GM18870 (cell line): ENCODE results near the gene ABCC9.
"Not testable (repeated sequence)": the region's sequence is repeated elsewhere in the genome, so short reads cannot be mapped to it uniquely, and the experiment has no call there.

Source experiments
- ATAC-seq: cut with Tn5 transposase; IDR thresholded peaks from one replicate; pipeline ENCODE4 v1.9.1; 2021; ENCODE audit warnings: moderate library complexity; ENCODE audit not compliant: unreplicated experiment

The ABCC9 gene

DNA sequence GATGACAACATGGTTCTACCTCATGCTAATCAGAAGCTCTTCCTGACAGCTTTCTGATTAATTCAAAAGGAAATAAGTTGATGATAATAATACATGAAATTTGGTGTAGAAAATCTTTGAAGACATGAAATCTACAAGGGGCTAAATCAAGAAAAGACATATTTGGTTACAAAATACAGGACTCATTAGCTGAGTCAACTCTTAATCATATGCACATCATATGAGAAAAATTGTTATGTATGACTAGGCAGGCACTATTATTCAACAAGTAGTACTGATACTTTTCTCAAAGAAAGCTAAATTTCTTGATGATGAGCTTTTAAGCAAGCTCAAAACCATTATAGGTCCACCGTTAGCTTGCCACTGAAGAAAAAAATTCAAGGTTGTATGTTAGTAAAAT, 7.1 kb downstream of the ABCC9 start:
- ATAC-seq: no peak

DNA sequence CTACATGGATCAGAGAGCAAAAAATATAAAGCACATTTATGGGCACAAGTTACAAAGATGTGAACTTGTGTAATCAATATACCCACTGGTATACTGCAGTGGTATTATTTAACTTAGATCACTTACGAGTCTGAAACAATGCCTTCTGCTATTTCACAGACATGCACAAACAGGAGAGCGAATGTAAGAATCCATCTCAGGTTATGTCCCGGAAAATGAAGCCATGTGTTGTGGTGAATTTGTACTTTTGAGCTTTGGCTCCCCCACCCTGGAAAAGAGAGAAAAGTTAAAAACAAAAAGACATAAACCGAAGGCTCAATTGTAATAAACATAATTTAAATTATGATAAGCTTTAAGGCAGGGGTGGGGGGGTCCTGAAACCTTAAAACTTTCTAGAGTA, 7.6 kb downstream of the ABCC9 start:
- ATAC-seq: no peak

DNA sequence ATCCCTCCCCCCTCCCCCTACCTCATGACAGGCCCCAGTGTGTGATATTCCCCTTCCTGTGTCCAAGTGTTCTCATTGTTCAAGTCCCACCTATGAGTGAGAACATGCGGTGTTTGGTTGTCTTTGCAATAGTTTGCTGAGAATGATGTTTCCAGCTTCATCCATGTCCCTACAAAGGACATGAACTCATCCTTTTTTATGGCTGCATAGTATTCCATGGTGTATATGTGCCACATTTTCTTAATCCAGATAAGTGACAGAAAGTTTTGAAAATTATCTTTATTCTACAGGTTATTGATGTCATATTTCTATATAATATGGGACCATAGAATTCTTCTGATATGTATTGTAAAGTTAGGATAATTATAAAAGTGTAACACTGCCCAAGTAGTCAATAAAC, 11.3 kb downstream of the ABCC9 start:
- ATAC-seq: not testable (repeated sequence)

DNA sequence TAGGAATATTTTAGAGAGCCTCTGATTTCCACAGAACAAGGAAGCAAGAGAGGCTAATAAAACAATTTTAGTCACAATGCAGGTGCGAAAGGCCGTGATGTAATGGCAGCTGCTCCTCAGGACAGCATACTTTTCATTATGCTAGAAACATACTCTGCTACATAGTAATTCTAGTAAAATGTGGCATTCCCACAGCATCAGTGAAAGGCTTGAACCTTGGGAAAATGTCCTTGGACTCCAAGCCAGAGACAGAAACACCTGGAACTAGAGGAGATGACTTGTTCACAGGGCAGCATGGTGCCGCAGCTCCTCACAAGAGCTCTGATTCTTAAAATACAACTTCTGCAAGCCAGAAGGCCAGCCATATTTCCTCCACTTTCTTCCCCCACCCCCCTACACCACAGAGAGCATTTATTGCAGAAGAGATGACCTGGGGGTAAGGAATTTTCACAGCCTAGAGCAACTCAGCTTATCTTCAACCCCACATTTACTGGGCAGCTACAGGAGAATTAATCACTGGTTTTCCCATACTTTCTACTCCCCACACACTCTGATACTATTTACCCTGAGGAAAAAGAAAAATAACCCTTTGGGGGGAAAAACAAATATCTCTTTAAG, 15.8 kb downstream of the ABCC9 start:
- no peak for ATAC-seq

DNA sequence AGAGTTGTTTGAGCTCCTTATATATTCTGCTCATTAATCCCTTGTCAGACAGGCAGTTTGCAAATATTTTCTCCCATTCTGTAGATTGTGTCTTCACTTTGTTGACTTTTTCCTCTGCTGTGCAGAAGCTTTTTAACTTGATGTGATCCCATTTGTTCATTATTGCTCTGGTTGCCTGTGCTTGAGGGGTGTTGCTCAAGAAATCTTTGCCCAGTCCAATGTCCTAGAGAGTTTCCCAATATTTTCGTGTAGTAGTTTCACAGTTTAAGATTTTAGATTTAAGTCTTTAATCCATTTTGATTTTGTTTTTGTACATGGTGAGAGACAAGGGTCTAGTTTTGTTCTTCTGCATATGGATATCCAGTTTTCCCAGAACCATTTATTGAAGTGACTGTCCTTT, 19.8 kb downstream of the ABCC9 start:
- no peak for ATAC-seq

DNA sequence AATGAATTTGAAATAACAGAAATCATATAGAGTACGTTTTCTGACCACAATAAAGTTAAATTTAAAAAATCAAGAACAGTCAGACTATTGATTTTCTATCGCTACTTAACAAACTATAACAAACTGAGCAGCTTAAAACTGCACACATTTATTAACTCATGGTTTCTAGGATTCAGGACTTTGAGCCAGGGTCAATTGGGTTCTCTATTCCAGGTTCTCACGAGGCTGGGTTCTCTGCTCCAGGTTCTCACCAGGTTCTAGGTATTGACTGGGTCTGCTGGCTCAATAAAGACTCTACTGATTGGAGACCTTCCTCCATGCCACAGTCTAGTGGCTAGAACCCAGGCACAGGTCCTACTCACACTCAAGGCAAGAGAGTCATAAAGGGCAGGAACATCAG, 22.8 kb downstream of the ABCC9 start:
- no peak for ATAC-seq

DNA sequence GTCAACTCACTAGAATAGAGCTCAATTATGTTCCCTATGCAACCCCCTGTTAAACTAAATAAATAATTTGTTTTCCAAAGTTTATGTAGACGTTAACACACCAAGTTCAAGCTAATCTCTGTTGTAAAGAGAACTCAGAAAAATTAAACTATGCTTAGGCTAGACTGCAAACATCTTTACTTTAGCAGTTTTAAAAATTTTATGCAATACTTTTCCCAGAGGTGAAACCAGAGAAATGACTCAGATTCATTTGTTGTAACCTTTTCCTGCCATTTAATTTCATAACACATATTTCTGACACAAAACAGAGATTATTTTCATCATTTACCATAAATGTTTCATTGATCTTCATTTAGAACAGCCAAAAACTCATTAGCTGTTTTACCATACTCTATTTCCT, 27.4 kb downstream of the ABCC9 start:
- ATAC-seq: no peak

DNA sequence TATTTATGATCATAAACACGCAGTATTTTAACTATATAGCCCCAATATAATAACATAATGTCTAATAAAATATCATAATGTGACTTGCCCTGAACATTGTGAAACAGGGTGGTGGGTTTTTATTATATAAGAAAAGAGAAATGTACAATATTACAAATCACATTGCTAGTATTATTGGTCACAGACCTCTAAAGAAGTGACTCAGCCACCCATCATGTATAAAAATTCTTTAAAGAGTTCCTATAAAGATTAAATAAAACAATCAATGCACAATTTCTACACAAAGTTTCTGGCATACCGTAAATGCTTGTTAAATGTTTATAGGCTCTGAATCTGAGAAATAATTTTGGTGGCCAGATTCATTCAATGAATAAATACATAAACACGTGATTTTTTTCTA, 28.9 kb downstream of the ABCC9 start:
- ATAC-seq: no peak

DNA sequence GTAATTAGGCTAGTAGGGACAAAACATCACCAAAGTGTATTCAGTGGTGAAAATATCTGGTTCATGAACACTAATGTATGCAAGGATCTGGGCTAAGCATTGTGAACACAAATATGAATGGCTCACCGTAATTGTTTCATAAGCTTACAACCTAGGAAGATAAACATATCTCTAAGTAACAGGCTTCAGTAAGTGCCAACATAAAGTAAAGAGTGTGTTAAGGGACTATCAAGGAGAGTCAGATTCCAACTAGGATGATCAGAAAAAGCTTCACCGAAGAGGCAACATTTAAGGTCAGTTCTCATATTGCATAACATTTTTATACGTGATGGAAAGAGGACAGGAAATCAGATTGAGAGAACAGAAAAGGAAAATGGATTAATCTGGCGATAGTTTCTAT, 29.4 kb downstream of the ABCC9 start:
- no peak for ATAC-seq

DNA sequence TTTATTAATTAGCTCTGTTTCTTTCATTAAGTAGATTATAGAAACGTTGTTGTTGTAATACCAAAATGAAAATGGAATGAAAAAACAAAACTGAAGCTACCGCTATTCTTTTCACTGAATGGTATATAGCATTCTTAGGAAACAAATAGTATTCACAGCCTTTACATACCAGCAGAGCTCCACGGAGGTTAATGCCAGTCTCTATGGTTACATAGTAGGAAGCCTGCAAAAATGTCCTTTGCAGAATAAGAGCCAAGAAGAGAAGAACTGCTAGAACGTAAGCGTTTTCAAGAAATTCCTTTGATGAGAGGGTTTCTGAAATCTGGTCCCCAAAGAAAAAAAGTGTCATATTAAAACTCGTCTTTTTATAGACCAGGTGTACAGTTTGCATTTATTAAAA, 30.6 kb downstream of the ABCC9 start:
- ATAC-seq: no peak

DNA sequence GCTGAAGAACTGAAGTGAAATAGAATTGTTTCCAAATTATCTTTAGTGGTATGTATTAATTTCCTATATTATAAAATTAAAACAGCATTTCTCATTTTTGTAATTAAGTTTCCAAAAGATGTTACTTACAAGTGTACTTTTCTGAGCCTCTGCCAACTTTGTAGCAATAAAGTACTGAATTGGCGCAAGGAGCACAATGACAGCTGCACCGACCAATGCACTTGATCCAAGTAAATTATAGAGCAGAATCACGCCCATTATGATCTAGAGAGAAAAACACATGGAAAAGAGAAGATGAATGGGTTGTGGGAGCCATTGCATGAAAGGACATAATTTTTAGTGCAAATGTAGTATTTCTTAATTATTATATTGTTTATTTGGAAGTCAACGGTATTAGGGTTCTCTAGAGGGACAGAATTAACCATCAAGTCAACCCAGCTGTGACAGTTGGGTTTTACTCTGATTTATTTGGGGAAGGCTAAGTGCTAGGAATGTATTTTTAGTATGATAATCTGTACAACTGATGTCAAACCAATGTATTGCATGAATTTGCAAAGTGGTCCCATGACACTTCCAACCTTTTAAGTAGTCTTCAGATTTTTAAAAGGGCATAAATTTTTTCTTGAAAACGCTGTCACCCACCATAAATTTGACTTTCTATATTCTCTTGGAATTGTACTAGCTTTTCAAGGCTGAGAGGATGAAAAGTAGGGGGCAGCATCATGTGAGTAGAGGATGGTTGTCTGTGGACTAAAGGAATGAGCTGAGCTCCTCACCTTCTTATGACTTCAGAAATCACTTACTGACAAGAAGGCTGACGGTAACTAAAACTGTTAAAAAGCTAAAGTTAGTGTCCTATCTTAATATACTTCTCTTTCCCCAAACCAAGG, 33.0 kb downstream of the ABCC9 start:
- no peak for ATAC-seq

DNA sequence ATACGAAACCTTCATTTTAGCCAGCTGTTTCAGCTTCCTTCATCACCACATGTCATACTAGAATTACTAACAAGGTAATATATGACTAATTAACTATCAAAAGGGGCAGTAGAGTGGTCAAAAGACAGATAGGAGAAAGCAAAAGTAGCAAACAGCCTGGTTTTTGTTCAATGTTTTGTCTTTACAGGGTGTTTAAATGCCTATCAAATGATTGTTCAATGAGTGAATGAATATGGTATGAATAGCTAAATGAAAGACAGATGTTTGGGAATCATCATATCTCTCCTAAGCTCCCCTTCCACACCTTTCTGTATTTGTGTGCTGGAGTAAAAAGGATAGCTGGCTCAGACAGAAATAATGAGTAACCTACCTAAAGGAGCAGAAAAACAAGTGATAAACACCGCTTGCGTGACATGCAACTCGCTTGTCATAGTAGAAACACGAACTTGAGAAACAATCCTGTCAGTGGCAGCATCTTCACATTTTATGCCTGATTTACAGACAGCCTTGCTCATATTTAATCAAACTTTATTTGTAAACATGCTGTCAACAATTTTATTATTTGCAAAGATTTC, 34.2 kb downstream of the ABCC9 start:
- peak; percentile 95 for ATAC-seq

DNA sequence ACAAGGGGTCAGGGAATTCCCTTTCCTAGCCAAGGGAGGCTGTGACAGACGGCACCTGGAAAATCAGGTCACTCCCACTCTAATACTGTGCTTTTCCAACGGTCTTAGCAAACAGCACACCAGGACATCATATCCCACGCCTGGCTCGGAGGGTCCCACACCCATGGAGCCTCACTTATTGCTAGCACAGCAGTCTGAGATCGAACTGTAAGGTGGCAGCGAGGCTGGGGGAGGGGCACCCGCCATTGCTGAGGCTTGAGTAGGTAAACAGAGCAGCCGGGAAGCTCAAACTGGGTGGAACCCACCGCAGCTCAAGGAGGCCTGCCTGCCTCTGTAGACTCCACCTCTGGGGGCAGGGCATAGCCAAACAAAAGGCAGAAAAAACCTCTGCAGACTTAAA, 41.7 kb downstream of the ABCC9 start:
- ATAC-seq: not testable (repeated sequence)

DNA sequence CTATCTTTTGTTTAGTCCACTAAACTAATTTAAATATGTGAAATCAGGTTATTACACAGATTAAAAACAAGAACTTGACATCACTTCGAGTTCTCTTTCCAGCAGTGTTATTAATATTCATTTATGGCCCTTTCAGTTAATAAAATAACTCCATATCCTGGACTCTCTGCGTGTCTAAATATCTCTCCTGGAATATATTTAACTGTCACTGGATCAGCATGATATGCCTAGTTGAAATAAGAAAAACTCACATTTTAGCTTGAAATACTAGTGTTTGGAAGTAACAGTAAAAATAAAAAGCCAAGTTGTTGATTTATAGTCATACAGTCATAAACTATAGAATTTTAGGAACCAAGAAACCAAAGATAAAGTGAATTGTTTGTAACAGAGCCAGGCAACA, 45.6 kb downstream of the ABCC9 start:
- no peak for ATAC-seq

DNA sequence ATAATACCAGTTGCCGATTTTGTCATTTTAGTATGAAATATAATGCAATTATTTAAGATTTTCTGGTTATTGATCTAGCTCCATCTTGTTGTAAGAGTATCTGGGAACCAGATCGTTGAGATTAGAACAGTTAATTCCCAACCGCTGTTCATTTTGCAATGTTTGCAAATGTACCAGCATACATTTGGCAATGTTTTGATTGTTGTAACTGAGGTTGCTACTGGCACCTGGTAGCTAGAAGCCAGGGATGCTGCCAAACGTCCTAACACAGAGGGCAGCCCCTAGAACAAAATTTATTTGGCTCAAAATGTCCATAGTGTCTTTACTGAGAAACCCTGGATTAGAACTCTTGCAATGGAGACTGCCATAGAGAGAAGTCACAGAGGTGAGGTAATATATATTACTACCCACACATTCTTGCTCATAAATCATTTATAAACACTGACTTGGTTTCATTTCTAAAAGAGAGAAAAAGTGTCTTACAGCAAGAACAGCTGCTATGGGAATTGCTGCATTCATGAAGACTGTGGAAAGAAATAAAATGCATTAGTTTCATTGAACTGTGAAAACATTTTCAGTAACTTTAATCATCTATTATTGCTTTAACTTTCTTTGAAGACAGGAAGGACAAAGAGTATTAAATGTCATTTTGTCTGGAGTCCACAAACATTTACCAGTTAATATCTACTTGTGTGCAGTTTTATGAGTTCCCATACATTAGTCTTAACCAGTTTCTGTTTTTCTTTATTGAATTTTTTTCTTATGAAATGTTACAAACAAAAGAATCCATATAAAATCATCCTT, 46.2 kb downstream of the ABCC9 start:
- ATAC-seq: no peak

DNA sequence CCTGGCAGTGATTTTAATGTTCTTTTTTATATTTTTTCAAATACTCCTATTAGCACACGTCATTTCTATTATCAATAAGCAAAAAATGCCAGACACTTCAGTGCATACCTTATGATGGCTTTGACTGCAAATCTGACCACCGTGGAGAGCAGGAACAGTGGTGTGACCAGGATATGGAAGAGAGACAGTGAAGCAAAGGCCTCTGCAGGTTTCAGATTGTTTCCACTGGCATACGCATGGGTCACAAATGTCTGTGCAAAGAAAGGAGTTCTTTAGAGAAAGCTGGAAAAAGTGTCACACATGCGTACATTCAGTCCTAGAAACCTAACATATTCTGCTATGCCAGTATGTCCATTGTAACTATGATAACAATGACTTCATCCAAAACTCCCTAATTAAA, 47.3 kb downstream of the ABCC9 start:
- ATAC-seq: no peak

DNA sequence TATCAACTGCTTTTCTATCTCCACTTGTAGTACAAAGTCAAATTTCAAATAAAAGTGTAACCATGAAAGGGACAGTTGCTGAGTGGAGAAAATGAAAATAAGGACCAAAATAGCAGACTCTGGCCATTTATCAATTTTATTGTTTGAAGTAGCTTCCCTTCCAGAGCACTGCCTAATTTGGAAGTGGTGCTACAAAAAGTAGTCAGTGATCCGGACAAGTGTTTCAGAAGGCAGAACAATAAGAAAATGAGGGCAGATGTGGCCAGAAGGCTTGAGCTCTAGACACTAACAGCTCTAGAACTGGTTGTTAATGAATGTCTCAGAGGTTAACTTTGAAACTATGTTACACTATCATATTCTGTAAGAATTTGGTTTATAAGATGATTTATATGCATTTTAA, 48.9 kb downstream of the ABCC9 start:
- ATAC-seq: no peak

DNA sequence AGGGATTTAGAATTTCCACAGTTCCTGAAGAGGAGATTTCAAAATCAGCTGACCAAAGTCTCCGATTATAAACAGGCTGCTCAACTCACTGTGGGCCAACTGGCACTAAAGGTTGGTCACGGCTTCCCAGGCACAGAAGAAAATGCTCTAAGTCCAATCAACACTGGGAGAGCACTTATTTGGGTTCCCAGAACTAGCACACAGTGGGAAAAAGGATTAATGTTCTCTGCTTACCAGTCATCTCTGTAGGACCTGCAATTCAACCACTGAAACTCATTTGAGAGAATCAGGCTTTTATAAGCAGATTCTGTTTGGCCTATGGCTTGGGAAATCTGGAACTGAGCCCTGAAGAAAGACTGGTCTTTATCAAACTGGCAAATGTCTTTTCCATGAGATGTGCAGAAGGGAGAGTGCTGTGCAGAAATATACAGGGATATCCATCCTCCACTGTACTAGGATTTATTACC, 49.4 kb downstream of the ABCC9 start:
- no peak for ATAC-seq

DNA sequence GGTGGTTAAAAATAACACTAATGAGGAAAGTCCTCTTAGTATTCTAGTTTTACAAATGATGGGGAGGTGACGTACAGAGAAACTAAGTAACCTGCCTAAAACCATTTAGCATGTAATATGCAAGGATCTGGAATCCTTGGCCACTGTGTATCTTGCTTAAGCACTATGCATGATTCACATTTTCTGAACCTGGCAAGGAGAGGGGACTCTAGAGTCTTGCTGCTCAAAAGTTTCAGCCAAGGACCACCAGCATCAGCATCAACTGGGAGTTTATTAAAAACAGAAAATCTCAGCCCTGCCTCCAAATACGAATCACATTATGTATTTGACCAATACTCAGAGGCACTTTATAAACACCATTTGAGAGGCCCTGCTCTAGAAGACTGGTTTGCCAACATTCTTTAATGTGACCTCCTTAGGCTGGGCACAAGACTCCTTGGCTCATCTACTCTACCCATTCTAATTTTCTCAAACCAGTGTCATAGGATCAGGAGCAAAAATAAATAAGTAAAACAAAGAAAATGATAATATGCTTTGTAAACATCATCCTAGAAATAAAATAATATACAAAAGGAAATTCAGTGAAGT, 52.9 kb downstream of the ABCC9 start:
- ATAC-seq: no peak

DNA sequence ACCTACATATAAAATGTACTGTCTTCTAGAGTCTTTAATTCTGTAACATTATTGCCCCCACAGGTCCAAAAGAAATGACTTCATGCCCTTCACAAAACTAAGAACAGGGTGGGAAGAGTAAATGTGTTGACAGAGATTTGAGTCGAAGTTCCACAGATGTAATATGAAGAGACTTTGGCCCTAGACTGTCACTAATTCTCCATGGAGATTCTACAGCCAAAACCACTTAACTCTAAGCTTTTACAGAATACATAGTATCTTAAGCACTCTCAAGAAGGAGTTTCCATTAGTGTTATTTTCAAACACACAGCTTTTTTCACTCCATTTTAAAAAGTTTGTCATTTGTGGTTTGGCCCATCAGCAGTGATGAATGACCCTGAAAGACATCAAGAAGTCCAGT, 56.3 kb downstream of the ABCC9 start:
- no peak for ATAC-seq

DNA sequence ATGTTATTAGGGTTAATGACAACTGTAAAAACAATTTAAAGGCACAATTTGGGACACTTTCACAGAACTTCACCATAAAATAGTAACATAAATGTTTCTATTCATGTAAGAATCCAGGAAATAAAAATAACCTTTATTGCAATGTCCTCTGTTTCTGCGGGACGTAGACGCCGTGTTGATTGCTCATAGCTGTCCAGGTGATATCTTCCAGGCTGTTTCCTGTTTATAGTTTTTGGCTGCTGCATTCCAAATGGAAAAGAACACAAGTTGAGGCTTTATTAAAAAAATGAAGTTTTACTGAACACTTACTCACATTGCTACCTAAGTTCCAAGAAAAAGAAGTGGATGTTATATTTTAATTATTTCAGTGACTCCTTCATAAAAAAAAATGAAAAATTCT, 58.6 kb downstream of the ABCC9 start:
- no peak for ATAC-seq
